Duodenal mucosa (tissue), 2 donors: ENCODE results near the gene PDZD2.

ENCODE experiments used
- H3K27ac ChIP-seq: one replicate; pipeline ENCODE4 v1.7.0; 2013; ENCODE audit warnings: low read depth, low read length
- H3K27me3 ChIP-seq, 2 donors: one replicate each; pipeline ENCODE4 v1.7.0; 2013; ENCODE audit warnings: low read length in 2 of 2, control low read depth in 1 of 2; ENCODE audit not compliant: insufficient read depth in 2 of 2, control insufficient read depth in 1 of 2
- H3K36me3 ChIP-seq, 2 donors: one replicate each; pipeline ENCODE4 v1.7.0; 2013; ENCODE audit warnings: low read length in 2 of 2, control low read depth in 1 of 2; ENCODE audit not compliant: insufficient read depth in 2 of 2, control insufficient read depth in 1 of 2
- H3K4me1 ChIP-seq, 2 donors: one replicate each; pipeline ENCODE4 v1.7.0; 2013; ENCODE audit warnings: low read length in 2 of 2, control low read depth in 1 of 2; ENCODE audit not compliant: insufficient read depth in 2 of 2, control insufficient read depth in 1 of 2
- H3K4me3 ChIP-seq, 2 donors: one replicate each; pipeline ENCODE4 v1.7.0; 2013; ENCODE audit warnings: low read length in 2 of 2, low read depth in 1 of 2
- H3K9ac ChIP-seq, 2 donors: one replicate each; pipeline ENCODE4 v1.7.0; 2013; ENCODE audit warnings: low read length in 2 of 2, low read depth in 1 of 2
- H3K9me3 ChIP-seq, 2 donors: one replicate each; pipeline ENCODE4 v1.7.0; 2013; ENCODE audit warnings: low read length in 2 of 2, control low read depth in 1 of 2; ENCODE audit not compliant: control insufficient read depth in 1 of 2

Gene PDZD2

DNA sequence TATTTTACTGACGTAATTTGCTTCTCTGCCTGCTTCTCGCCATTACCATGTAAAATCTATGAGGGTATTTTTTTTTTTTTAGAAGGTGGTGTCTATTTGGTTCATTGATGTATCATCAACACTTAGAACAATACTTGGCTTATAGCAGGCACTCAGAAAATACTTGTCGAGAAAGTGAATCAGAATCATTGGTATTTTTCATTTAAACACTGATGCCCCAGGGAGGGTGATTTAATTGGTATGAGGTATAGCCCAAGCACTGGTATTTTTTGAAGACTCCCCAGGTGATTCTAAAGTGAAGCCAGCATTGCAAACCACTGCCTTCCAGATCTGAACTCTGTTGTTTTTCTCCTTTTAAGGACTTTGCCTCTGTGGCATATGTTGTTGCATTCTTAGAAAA, 16.6 kb downstream of the PDZD2 start:
- H3K36me3 ChIP-seq, result no peaks in the 10 kb centered on the region
- no peak overlapping the region for H3K27ac ChIP-seq
- H3K27me3 ChIP-seq, result peaks cover 0 to 5% of the 10 kb centered on the region in 2 donors
- no peak overlapping the region for H3K4me3 ChIP-seq
- H3K9ac ChIP-seq, result no peak overlapping the region
- no peaks in the 10 kb centered on the region for H3K9me3 ChIP-seq
- no peaks in the 10 kb centered on the region for H3K4me1 ChIP-seq

DNA sequence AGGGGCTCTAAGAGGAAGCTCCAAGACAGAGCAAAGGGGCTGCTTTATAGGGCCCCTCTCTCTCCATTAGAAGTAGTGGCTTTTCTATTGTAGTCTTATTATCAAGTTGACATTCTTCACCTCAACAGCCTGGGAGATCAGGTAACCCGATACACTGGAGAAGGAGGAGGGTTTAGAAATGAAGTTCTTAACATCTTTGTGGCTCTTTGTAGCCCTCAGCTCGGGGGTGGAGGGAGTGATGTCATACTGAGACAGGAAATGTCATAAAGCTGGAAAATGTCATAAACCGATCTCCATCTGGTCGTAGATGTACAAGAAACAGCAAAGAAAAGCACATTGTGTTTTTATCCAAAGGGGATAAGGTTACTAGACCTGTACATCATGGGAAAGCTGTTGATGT, 17.9 kb downstream of the PDZD2 start:
- no peaks in the 10 kb centered on the region for H3K4me1 ChIP-seq
- no peak overlapping the region for H3K4me3 ChIP-seq
- H3K27me3 ChIP-seq, result peaks cover 0 to 5% of the 10 kb centered on the region in 2 donors
- no peaks in the 10 kb centered on the region for H3K9me3 ChIP-seq
- no peaks in the 10 kb centered on the region for H3K36me3 ChIP-seq
- H3K27ac ChIP-seq, result no peak overlapping the region
- no peak overlapping the region for H3K9ac ChIP-seq

DNA sequence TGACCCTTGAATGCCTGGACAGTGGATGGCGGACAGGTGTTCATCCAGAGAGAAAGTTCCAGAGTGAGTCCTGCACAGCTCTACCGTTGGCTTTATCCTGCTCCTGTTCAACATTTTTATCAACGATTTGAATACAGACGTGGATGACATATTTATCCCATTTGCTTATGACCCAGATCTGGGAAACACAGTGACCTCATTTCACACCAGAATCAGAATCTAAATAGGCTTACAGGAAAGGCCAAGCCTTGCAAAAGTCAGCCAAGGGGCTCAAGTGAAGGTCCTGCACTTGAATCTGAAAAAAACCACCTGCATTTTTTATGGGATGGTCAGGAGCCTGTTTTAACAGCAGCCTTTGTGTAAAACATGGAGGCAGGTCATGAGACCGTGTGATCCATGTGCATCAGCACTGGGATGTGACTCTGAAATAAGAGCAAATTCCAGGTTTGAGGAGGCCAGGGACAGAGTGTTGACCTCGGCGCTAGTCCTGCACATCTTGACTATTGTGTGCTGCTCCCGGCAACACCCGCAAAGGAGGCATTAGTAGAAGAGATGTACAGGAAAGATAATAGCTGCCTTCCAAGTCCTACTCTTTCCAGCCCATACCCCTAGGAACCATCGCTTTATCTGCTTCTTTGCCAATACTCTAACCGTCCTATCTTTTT, 18.5 kb downstream of the PDZD2 start:
- Histone ChIP-seq H3K4me3 (no peak overlapping the region), H3K9ac (no peak overlapping the region), H3K36me3 (no peaks in the 10 kb centered on the region), H3K27me3 (peaks cover 0 to 5% of the 10 kb centered on the region in 2 donors), H3K4me1 (no peaks in the 10 kb centered on the region), H3K9me3 (no peaks in the 10 kb centered on the region), H3K27ac (no peak overlapping the region)

DNA sequence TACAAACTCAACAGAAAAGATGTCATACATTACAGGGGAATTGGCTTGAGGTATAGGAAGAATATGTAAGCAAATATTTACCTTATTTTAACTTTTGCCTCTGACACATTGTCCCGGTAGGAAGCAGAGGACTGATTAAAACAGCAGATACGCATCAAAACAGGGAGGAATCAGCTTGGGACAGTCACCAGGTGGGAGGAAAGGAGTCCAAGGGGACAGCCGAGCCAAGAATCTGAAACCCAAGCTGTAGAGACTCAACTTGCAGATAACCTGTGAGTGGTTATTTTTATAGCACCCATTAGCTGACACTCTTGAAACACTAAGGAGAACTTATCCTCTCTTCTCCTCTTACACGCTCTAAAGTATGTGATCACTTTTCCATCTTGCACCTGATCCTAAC, 22.3 kb downstream of the PDZD2 start:
- H3K27me3 ChIP-seq, result peaks cover 0 to 5% of the 10 kb centered on the region in 2 donors
- no peak overlapping the region for H3K4me3 ChIP-seq
- no peak overlapping the region for H3K27ac ChIP-seq
- no peak overlapping the region for H3K9ac ChIP-seq
- no peaks in the 10 kb centered on the region for H3K36me3 ChIP-seq
- no peaks in the 10 kb centered on the region for H3K4me1 ChIP-seq
- no peaks in the 10 kb centered on the region for H3K9me3 ChIP-seq

DNA sequence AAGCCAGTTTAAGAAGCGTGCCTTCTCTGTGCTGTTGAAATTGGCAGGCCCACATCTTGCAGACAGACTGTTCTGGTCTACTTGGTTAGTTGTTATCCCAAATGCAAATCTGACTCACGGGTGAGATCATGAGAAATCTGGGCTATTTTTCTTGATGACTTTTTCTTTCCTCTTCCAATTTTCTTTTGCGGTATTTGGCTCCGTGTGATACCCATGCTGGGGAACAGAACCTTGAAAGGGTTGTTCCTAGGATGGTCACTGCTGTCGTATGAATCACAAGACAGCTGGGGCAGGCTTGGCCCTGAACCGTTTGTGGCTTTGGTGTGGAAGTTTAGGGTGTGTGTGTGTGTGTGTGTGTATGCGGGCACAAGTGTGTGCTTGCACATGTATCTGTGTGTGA, 24.6 kb downstream of the PDZD2 start:
- Histone ChIP-seq H3K9me3 (no peaks in the 10 kb centered on the region), H3K27ac (no peak overlapping the region), H3K27me3 (no peaks in the 10 kb centered on the region), H3K4me3 (no peak overlapping the region), H3K36me3 (no peaks in the 10 kb centered on the region), H3K4me1 (no peaks in the 10 kb centered on the region), H3K9ac (no peak overlapping the region)

DNA sequence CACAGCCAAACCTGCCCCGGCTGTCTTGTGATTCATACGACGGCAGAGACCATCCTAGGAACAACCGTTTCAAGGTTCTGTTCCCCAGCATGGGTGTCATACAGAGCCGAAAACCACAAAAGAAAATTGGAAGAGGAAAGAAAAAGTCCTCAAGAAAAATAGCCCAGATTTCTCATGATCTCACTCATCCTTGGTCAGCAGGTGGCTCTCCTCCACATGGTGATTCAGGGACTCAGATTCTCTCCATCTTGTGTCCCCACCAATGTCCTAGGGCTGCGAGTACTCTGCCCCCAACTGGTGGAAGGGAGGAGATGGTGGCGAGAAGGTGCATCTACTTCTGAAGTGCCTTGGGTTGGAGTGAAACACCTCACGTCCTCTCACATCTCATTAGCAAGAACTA, 25.6 kb downstream of the PDZD2 start:
- no peaks in the 10 kb centered on the region for H3K9me3 ChIP-seq
- H3K27ac ChIP-seq, result no peak overlapping the region
- H3K9ac ChIP-seq, result no peak overlapping the region
- no peaks in the 10 kb centered on the region for H3K4me1 ChIP-seq
- no peaks in the 10 kb centered on the region for H3K27me3 ChIP-seq
- H3K36me3 ChIP-seq, result no peaks in the 10 kb centered on the region
- no peak overlapping the region for H3K4me3 ChIP-seq

DNA sequence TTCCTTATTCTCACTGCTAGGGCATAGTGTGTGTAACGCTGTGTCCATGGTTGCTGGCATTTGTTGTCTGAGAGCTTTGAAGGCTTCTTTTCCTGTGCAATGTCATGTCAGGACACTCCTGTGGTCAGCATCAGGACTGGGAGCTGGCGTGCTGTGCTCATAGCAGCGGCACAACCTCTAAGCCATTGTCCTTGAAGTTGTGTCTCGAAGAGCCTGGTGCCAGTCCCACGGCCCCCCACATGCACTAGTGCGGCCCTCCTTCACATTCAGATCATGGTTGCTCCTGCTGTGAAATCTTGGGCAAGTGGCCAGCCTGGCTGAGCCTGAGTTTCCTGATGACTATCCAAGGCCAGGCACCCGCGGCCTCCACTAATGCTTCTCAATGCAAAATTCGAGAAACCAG, 32.4 kb downstream of the PDZD2 start:
- no peak overlapping the region for H3K27ac ChIP-seq
- no peaks in the 10 kb centered on the region for H3K36me3 ChIP-seq

DNA sequence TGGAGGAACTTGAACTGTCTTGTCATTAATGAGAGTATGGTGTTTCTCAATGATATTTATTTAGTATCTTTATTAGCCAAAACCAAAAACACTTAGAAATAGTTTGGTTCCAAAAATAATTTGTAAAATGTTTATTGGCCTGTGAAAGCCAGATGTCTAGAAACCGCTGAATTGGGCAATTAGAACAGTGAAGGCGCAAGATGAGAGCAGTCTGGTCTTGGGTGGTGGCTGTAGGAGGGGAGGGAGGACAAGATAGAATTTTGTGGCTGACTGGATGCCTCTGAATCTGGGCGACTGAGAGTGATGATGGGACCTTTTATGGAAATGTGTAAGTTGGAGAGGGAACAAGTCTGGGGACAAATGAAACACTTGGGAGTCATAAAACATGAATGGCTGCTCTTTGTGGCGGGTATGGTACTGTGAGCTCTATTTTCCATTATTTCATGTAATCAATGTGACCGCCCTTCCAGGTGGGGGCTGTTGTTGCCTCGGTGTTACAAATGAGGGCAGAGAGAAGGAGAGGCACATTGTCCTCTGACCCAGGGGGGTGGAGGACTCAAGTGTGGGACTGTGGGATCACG, 35.5 kb downstream of the PDZD2 start:
- H3K27ac ChIP-seq, result no peak overlapping the region
- no peaks in the 10 kb centered on the region for H3K4me1 ChIP-seq
- no peak overlapping the region for H3K4me3 ChIP-seq
- no peaks in the 10 kb centered on the region for H3K27me3 ChIP-seq
- no peak overlapping the region for H3K9ac ChIP-seq
- H3K9me3 ChIP-seq, result no peaks in the 10 kb centered on the region
- no peaks in the 10 kb centered on the region for H3K36me3 ChIP-seq

More for the DNA sequence above, 32.4 kb downstream of the PDZD2 start:
- Histone ChIP-seq H3K4me3 (no peak overlapping the region), H3K9me3 (no peaks in the 10 kb centered on the region), H3K4me1 (no peaks in the 10 kb centered on the region), H3K27me3 (no peaks in the 10 kb centered on the region), H3K9ac (no peak overlapping the region)

DNA sequence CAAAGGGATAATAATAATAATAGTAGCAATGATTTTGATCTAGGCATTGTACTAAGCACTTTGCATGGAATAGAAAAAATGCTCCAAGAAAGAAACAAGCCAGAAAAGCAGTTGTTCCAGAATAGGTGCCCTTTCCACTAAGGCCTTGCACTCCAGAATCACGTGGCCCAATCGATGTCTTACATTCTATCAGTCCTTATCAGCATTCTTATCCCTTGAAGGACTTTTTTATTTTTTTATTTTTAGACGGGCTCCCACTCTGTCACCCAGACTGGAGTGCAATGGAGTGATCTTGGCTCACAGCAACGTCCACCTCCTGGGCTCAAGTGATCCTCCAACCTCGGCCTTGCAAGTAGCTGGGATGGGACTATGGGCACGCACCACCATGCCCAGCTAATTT, 36.5 kb downstream of the PDZD2 start:
- Histone ChIP-seq H3K9me3 (no peaks in the 10 kb centered on the region), H3K36me3 (no peaks in the 10 kb centered on the region), H3K9ac (no peak overlapping the region), H3K27me3 (no peaks in the 10 kb centered on the region), H3K4me1 (no peaks in the 10 kb centered on the region), H3K27ac (no peak overlapping the region), H3K4me3 (no peak overlapping the region)

DNA sequence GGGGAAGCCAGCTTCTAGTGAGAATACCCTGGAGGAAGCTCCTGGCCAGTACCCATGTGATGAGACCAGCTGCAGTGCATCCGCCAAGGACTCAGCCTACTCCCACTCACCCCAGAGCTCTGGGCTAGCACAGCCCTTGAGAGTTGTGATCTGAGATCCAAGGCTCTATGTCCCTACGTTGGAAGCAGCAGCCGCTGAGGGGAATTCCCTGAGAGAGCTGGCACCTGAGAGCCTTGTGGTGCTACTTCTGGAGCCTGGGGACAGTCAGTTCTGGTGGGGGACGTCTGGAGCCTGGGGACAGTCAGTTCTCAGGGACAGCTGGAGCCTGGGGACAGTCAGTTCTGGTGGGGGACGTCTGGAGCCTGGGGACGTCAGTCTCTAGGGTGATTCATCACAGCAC, 39.2 kb downstream of the PDZD2 start:
- Histone ChIP-seq H3K27me3 (no peaks in the 10 kb centered on the region), H3K9me3 (no peaks in the 10 kb centered on the region), H3K36me3 (no peaks in the 10 kb centered on the region), H3K4me3 (no peak overlapping the region), H3K4me1 (no peaks in the 10 kb centered on the region), H3K27ac (no peak overlapping the region), H3K9ac (no peak overlapping the region)
